Measurements from ENCODE around the gene KCNB1. TPM values are rescaled to one million over a fixed set of nuclear protein-coding genes. Genes with fewer than 3 reads are reported as not detected.

KCNB1 gene
- total and polyA plus RNA-seq, 2 donors (not counting 1 experiment from before 2014, with no cell fraction given), result 0.12 TPM; not detected in 1

- H3K79me2 ChIP-seq (ENCODE audit: control insufficient read depth, insufficient read depth, low read length), result no peaks in the 10 kb centered on the region
- no peak for ATAC-seq (ENCODE audit: low read depth)
- no peak for TF ChIP-seq CTCF (IDR thresholded peaks at IDR 0.05)
- peaks cover 0 to 1% (median under 1%) of the 10 kb centered on the region in 4 experiments for H3K27me3 ChIP-seq (replicated peaks in 1 of 4; ENCODE audit: control extremely low read depth in 1 of 4, control insufficient read depth in 3 of 4, insufficient read depth in 4 of 4, low read length in 3 of 4)
- Mint-ChIP-seq H3K4me3 (no peak overlapping the region), H3K9me3 (ENCODE audit: insufficient read depth) (no peaks in the 10 kb centered on the region), H3K27ac (no peak overlapping the region), H3K27me3 (peaks cover 24% of the 10 kb centered on the region), H3K4me1 (no peaks in the 10 kb centered on the region)
- ChIA-PET CTCF (interaction anchor here (0.6 kb wide), 1 partner anchor 46 kb away, joined by 3 read pairs; no protein-coding TSS in a partner anchor), POLR2A (no interaction called here)
- no peak overlapping the region for H3K4me3 ChIP-seq (ENCODE audit: control extremely low read depth in 1 of 5, extremely low read depth in 1 of 5, insufficient read depth in 1 of 5, low read depth in 2 of 5, low read length in 4 of 5)
- no peaks in the 10 kb centered on the region for H3K9me3 ChIP-seq (ENCODE audit: control extremely low read depth in 1 of 3, control insufficient read depth in 2 of 3, insufficient read depth in 1 of 3, low read length in 2 of 3)
- H4K20me1 ChIP-seq (ENCODE audit: control insufficient read depth, insufficient read depth, low read length, poor library complexity, severe bottlenecking), result no peaks in the 10 kb centered on the region
- no peak overlapping the region for H3K27ac ChIP-seq (ENCODE audit: low read length in 2 of 2)
- no peak for DNase-seq
- intact Hi-C loops (cut with micrococcal nuclease), result no loop called here
- H3K9ac ChIP-seq (ENCODE audit: low read length), result no peak overlapping the region
- H3K36me3 ChIP-seq (replicated peaks in 1 of 2; ENCODE audit: control extremely low read depth in 1 of 2, control insufficient read depth in 1 of 2, extremely low read depth in 1 of 2, insufficient read depth in 2 of 2, low read length in 1 of 2), result no peaks in the 10 kb centered on the region
- H3K4me1 ChIP-seq (ENCODE audit: control insufficient read depth in 2 of 2, insufficient read depth in 2 of 2, low read length in 2 of 2), result no peaks in the 10 kb centered on the region
- WGBS (ENCODE audit: insufficient coverage), result 77% methylated on average over 3 of the region's 3 CpGs
- no peak overlapping the region for H2AFZ ChIP-seq (ENCODE audit: insufficient read depth, low read depth, low read length, poor library complexity, severe bottlenecking)
- no peak overlapping the region for H3K4me2 ChIP-seq (replicated peaks; ENCODE audit: low read depth, low read length, poor library complexity, severe bottlenecking)
Measured at GRCh38 chr20:49437057-49437456, 45.4 kb downstream of the KCNB1 start.

GRCh38 chr20:49435639-49436038 is 46.8 kb downstream of the KCNB1 start:
- 95% methylated on average over 5 of the region's 5 CpGs for WGBS (ENCODE audit: insufficient coverage)
- H3K4me3 Mint-ChIP-seq, result no peak overlapping the region
- H3K4me1 ChIP-seq (ENCODE audit: control insufficient read depth in 2 of 2, insufficient read depth in 2 of 2, low read length in 2 of 2), result no peaks in the 10 kb centered on the region

More at GRCh38 chr20:49435639-49436038, 46.8 kb downstream of the KCNB1 start:
- H3K27ac Mint-ChIP-seq, result no peak overlapping the region
- H3K79me2 ChIP-seq (ENCODE audit: control insufficient read depth, insufficient read depth, low read length), result no peaks in the 10 kb centered on the region
- ChIA-PET CTCF (no interaction called here), POLR2A (no interaction called here)
- H2AFZ ChIP-seq (ENCODE audit: insufficient read depth, low read depth, low read length, poor library complexity, severe bottlenecking), result no peak overlapping the region
- TF ChIP-seq CTCF (IDR thresholded peaks at IDR 0.05) (no peak), EZH2 (IDR thresholded peaks at IDR 0.05; ENCODE audit: borderline replicate concordance, insufficient read depth, low read depth, low read length, poor library complexity, severe bottlenecking) (no peak)
- no peak overlapping the region for H3K9ac ChIP-seq (ENCODE audit: low read length)
- H3K36me3 ChIP-seq (replicated peaks in 1 of 2; ENCODE audit: control extremely low read depth in 1 of 2, control insufficient read depth in 1 of 2, extremely low read depth in 1 of 2, insufficient read depth in 2 of 2, low read length in 1 of 2), result no peaks in the 10 kb centered on the region
- intact Hi-C loops (cut with micrococcal nuclease), result no loop called here
- no peaks in the 10 kb centered on the region for H3K9me3 Mint-ChIP-seq (ENCODE audit: insufficient read depth)
- DNase-seq (no peak), ATAC-seq (ENCODE audit: low read depth) (no peak)
- no peaks in the 10 kb centered on the region for H3K9me3 ChIP-seq (ENCODE audit: control extremely low read depth in 1 of 3, control insufficient read depth in 2 of 3, insufficient read depth in 1 of 3, low read length in 2 of 3)
- H3K4me1 Mint-ChIP-seq, result no peaks in the 10 kb centered on the region
- peaks cover 25% of the 10 kb centered on the region for H3K27me3 Mint-ChIP-seq
- H3K4me3 ChIP-seq (ENCODE audit: control extremely low read depth in 1 of 5, extremely low read depth in 1 of 5, insufficient read depth in 1 of 5, low read depth in 2 of 5, low read length in 4 of 5), result no peak overlapping the region
- peaks cover 0 to 9% (median 3%) of the 10 kb centered on the region in 4 experiments for H3K27me3 ChIP-seq (replicated peaks in 1 of 4; ENCODE audit: control extremely low read depth in 1 of 4, control insufficient read depth in 3 of 4, insufficient read depth in 4 of 4, low read length in 3 of 4)
- H3K4me2 ChIP-seq (replicated peaks; ENCODE audit: low read depth, low read length, poor library complexity, severe bottlenecking), result no peak overlapping the region
- H3K27ac ChIP-seq (ENCODE audit: low read length in 2 of 2), result no peak overlapping the region
- no peaks in the 10 kb centered on the region for H4K20me1 ChIP-seq (ENCODE audit: control insufficient read depth, insufficient read depth, low read length, poor library complexity, severe bottlenecking)

Data from B cell (primary cell).